Right cardiac atrium (tissue), 5 donors: Measurements from ENCODE around the gene VPS33A. TPM values are rescaled to one million over a fixed set of nuclear protein-coding genes. Genes with fewer than 3 reads are reported as not detected.
"Not testable (repeated sequence)": the region's sequence is repeated elsewhere in the genome, so short reads cannot be mapped to it uniquely, and the experiment has no call there.

Experiments
- ATAC-seq, 2 donors: fragments of 200-7000 bp; cut with Tn5 transposase; one replicate each; pipeline versions ENCODE4 v1.8.0 to v1.9.1; 2020; ENCODE audit warnings: moderate library complexity in 2 of 2, mild to moderate bottlenecking in 1 of 2
- DNase-seq, 3 donors: peaks; one replicate each; pipeline ENCODE4 v3.0.0-alpha.2; 2020
- H3K27ac ChIP-seq: one replicate; pipeline ENCODE4 v1.5.1; 2013; ENCODE audit warnings: mild to moderate bottlenecking, low read length, control low read depth, moderate library complexity
- H3K27me3 ChIP-seq: one replicate; pipeline ENCODE4 v1.6.1; 2013; ENCODE audit not compliant: control insufficient read depth, insufficient read depth
- H3K4me1 ChIP-seq: one replicate; pipeline ENCODE4 v1.6.1; 2013; ENCODE audit warnings: low read length; ENCODE audit not compliant: control insufficient read depth, insufficient read depth
- H3K4me3 ChIP-seq: one replicate; pipeline ENCODE4 v1.5.1; 2013; ENCODE audit warnings: low read length, control low read depth
- H3K9me3 ChIP-seq: one replicate; pipeline ENCODE4 v1.6.1; 2013; ENCODE audit warnings: low read length; ENCODE audit not compliant: control insufficient read depth
- WGBS: extraction: QIAGEN DNeasy Blood & Tissue Kit; methylation state at CpG from one replicate; pipeline ENCODE4 v1.1.7; 2013; 5-methylcytosine and 5-hydroxymethylcytosine counted together
- intact Hi-C, 4 donors: fragments of 100-400 bp; cut with DNase I; formaldehyde crosslinking; loops; one replicate each; pipeline versions ENCODE4 v1.11.0 to v1.14.0; 2022 to 2023
- polyA plus RNA-seq: library from polyadenylated mRNA; stranded (reverse); fragments of 200-250 nt; gene quantifications from one replicate; pipeline ENCODE4 v1.2.3, GENCODE V29; 2013
- total RNA-seq, 4 donors: library from RNA; stranded (reverse); fragmentation: NEBNext Ultra II Directional; extraction: Animal tissue kit (Norgen Biotek cat#: 25700); gene quantifications; one replicate each; pipeline ENCODE4 v1.2.1, GENCODE V29; 2021
- donor health status: healthy with polysubstance abuse.
- donor health status: DM: no; HTN: yes; CAD: no.
- donor health status: DM: no; HTN: no; CAD: no.
- donor health status: DM: no; HTN: yes; CAD: no; lungs with severe emphysema.
- donor health status: DM: yes; HTN: yes; CAD: no.

Gene VPS33A
- total and polyA plus RNA-seq, 5 donors: 7.3 to 15.2 (median 10.5) TPM

GRCh38 chr12:122204167-122205052 lies 61.9 kb downstream of the VPS33A start:
- Histone ChIP-seq H3K4me1 (no peaks in the 10 kb centered on the region), H3K27me3 (no peaks in the 10 kb centered on the region), H3K4me3 (peak overlapping the region; percentile 63), H3K27ac (no peak overlapping the region), H3K9me3 (no peaks in the 10 kb centered on the region)
- ATAC-seq (no peak), DNase-seq (no peak)
- intact Hi-C loops: no loop called here
- 11% methylated on average over 71 of the region's 71 CpGs for WGBS

DNA sequence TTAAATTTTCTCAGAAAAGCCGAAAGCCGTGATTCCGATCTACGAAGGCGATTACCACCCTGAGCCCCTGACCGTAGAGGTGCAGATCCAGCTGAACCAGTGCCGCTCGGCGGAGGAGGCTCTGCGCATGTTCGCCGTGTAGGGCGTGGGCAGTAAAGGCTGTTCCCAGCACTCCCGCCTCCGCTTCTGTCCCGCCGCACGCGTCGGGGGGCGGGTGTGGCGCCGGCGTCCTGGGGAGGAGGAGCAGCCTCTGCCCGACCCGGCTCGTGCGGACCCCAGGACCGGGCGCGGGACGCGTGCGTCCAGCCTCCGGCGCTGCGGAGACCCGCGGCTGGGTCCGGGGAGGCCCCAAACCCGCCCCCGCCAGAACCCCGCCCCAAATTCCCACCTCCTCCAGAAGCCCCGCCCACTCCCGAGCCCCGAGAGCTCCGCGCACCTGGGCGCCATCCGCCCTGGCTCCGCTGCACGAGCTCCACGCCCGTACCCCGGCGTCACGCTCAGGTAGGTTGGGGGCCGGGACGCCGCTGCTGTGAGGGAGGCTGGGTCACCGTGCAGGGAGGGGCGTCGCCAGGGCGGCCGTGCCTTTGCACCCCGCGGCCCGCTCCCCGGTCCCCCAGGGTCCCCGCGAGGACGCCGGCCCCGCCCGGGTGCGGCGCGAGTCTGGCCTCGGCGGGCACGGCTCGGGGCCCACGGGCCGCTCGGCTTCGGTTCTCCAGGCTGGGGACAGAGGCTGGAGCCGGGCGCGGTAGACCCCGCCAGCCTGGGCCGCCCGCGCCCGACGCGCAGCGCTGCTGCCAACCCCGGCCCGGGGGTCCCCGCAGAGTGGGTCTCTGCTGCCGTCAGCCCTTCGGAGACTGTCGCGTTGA lies 62.8 kb downstream of the VPS33A start, which contains the start of gene B3GNT4:
Gene B3GNT4, plus strand, starts transcription at position 409 of the 866 bp plus-strand sequence. CDS start 910 bp downstream, outside the sequence.
- no peaks in the 10 kb centered on the region for H3K4me1 ChIP-seq
- no peaks in the 10 kb centered on the region for H3K27me3 ChIP-seq
- peak within 1 kb of the TSS; percentile 63 for H3K4me3 ChIP-seq
- intact Hi-C loops: no loop called here
- peak; percentile 71 to 87 (median 81) for DNase-seq
- under 1% methylated on average over 104 of the region's 104 CpGs for WGBS
- no peak within 1 kb of the TSS for H3K27ac ChIP-seq
- no peaks in the 10 kb centered on the region for H3K9me3 ChIP-seq
- ATAC-seq: peak; percentile 78 to 83

- peak overlapping the region; percentile 63 for H3K4me3 ChIP-seq
- DNase-seq, ATAC-seq, intact Hi-C loops, H3K9me3 ChIP-seq, H3K27ac ChIP-seq, H3K4me1 ChIP-seq, H3K27me3 ChIP-seq: not testable (repeated sequence)
- 65% methylated on average over 19 of the region's 19 CpGs for whole genome bisulfite sequencing
Measured at GRCh38 chr12:122202811-122203210, 63.5 kb downstream of the VPS33A start.

DNA sequence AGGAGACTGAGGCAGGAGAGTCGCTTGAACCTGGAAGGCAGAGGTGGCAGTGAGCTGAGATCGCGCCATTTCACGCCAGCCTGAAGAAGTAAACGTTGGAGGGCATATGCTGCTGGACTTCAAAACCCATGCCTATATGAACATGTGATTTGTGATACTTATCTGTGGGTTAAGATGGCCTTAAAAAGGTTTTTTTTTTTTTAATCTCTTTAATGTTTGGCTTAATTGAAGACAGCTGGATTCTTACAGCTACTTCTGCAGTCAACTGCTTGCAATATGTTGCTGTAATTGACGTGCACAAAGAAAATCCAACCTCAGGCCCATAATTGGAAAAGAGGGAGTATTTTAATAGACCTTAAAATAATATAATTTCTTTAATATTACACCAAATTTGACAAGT lies 64.3 kb downstream of the VPS33A start:
- Histone ChIP-seq H3K4me1 (no peaks in the 10 kb centered on the region), H3K9me3 (no peaks in the 10 kb centered on the region), H3K27ac (no peak overlapping the region), H3K27me3 (no peaks in the 10 kb centered on the region), H3K4me3 (no peak overlapping the region)
- intact Hi-C loops: no loop called here
- WGBS: 97% methylated on average over 6 of the region's 6 CpGs
- DNase-seq (no peak), ATAC-seq (no peak)

- Histone ChIP-seq H3K4me3 (no peak overlapping the region), H3K9me3 (no peaks in the 10 kb centered on the region), H3K27me3 (no peaks in the 10 kb centered on the region), H3K4me1 (no peaks in the 10 kb centered on the region), H3K27ac (no peak overlapping the region)
- ATAC-seq: no peak
- 91% methylated on average over 5 of the region's 5 CpGs for WGBS
- no peak for DNase-seq
- intact Hi-C loops: no loop called here
Measured at GRCh38 chr12:122201381-122201780, 64.9 kb downstream of the VPS33A start.

GRCh38 chr12:122200541-122201175 lies 65.6 kb downstream of the VPS33A start:
- Histone ChIP-seq H3K27ac (no peak overlapping the region), H3K4me3 (no peak overlapping the region), H3K4me1 (no peaks in the 10 kb centered on the region), H3K9me3 (no peaks in the 10 kb centered on the region), H3K27me3 (no peaks in the 10 kb centered on the region)
- 70% methylated on average over 24 of the region's 24 CpGs for WGBS
- intact Hi-C loops: no loop called here
- ATAC-seq: no peak
- DNase-seq: no peak

- H3K4me1 ChIP-seq: no peaks in the 10 kb centered on the region
- no peak for DNase-seq
- H3K9me3 ChIP-seq: no peaks in the 10 kb centered on the region
- no peak overlapping the region for H3K4me3 ChIP-seq
- no peak overlapping the region for H3K27ac ChIP-seq
- H3K27me3 ChIP-seq: no peaks in the 10 kb centered on the region
- intact Hi-C loops: no loop called here
- 91% methylated on average over 29 of the region's 29 CpGs for WGBS
- no peak for ATAC-seq
Measured at GRCh38 chr12:122199484-122200355, 66.6 kb downstream of the VPS33A start.

DNA sequence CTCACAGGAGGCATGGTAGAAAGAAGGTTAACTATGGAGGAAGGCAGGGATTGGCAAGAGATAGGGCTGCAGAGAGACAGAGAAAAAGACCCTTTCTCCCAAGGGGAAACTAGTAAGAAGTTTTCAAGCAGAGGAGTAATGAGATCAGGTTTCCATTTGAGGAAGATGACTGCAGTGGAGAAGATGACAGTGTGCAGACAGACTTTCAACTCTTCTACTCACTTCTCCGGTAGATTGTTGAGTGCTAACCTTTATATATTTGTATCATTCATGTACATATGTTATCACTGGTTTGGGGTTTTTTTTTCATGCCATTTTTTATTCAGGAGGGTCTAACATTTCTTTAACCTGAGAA lies 68.7 kb downstream of the VPS33A start:
- Histone ChIP-seq H3K4me3 (no peak overlapping the region), H3K27me3 (no peaks in the 10 kb centered on the region), H3K27ac (no peak overlapping the region), H3K9me3 (no peaks in the 10 kb centered on the region), H3K4me1 (no peaks in the 10 kb centered on the region)
- WGBS: 43% methylated on average over 1 of the region's 1 CpG
- intact Hi-C loops: no loop called here
- no peak for ATAC-seq
- DNase-seq: no peak

DNA sequence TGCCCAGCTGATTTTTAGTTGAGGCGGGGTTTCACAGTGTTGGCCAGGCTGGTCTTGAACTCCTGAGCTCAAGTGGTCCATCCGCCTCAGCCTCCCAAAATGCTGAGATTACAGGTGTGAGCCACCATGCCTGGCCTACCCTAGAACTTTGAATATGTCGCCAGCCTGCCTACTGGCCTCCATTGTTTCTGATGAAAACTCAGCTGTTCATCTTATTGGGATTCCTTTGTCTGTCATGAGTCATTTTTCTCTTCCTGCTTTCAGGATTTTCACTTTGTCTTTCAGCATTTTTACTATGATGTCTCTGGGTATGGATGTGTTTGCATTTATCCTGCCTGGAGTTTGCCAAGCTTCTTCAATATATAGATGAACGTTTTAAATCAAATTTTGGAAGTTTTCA lies 70.9 kb downstream of the VPS33A start:
- H3K4me1 ChIP-seq: no peaks in the 10 kb centered on the region
- WGBS: 92% methylated on average over 4 of the region's 4 CpGs
- H3K4me3 ChIP-seq: no peak overlapping the region
- H3K27me3 ChIP-seq: no peaks in the 10 kb centered on the region
- intact Hi-C loops: no loop called here
- ATAC-seq (no peak), DNase-seq (no peak)
- no peaks in the 10 kb centered on the region for H3K9me3 ChIP-seq
- H3K27ac ChIP-seq: no peak overlapping the region

GRCh38 chr12:122194804-122195203 lies 71.5 kb downstream of the VPS33A start:
- no peak for ATAC-seq
- no peak for DNase-seq
- H3K4me3 ChIP-seq: no peak overlapping the region
- H3K9me3 ChIP-seq: no peaks in the 10 kb centered on the region
- H3K4me1 ChIP-seq: no peaks in the 10 kb centered on the region
- no peak overlapping the region for H3K27ac ChIP-seq
- H3K27me3 ChIP-seq: no peaks in the 10 kb centered on the region
- 63% methylated on average over 1 of the region's 1 CpG for WGBS
- intact Hi-C loops: no loop called here
